IMR-90 (cell line): Measurements from ENCODE around the gene DCAF10. TPM values are rescaled to one million over a fixed set of nuclear protein-coding genes. Genes with fewer than 3 reads are reported as not detected.

Source experiments
- polyA plus RNA-seq, 3 experiments: library from polyadenylated mRNA; depleted of rRNA; stranded (reverse); fragments of >200 nt; gene quantifications; 2 replicates each; pipeline ENCODE4 v1.2.3, GENCODE V29; 2012; ENCODE audit warnings: low replicate concordance in 1 of 3
- total RNA-seq: library from RNA; depleted of rRNA; stranded (reverse); fragments of >200 nt; gene quantifications from 2 replicates; pipeline ENCODE4 v1.2.3, GENCODE V29; 2012; rRNA removed
- TF ChIP-seq, protein P1 (sequence below): fragments of 150-350 bp; IDR thresholded peaks from 2 replicates; pipeline ENCODE4 v1.6.1; 2017; ENCODE audit warnings: mild to moderate bottlenecking, antibody characterized with exemption, low read length, low read depth

DCAF10 gene
- total and polyA plus RNA-seq, 2 of the 4 experiments (the other 2 are of a cell fraction) = 17.1 to 19.4 TPM

GRCh38 chr9:37916471-37917312 lies 116.1 kb downstream of the DCAF10 start (continued):
- TF ChIP-seq, protein P1, sequence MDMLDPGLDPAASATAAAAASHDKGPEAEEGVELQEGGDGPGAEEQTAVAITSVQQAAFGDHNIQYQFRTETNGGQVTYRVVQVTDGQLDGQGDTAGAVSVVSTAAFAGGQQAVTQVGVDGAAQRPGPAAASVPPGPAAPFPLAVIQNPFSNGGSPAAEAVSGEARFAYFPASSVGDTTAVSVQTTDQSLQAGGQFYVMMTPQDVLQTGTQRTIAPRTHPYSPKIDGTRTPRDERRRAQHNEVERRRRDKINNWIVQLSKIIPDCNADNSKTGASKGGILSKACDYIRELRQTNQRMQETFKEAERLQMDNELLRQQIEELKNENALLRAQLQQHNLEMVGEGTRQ = no peak

Other genes with a start within 250 kb of the DCAF10 start
- gene FBXO10, start 224.4 kb upstream of the DCAF10 start, total RNA-seq = 6.6 and 7.5 TPM in 2 replicates
- gene FBXO10, start 224.4 kb upstream of the DCAF10 start, polyA plus RNA-seq (2012; rRNA removed) = 6.6 and 6.7 TPM in 2 replicates
- gene TOMM5, start 208.2 kb upstream of the DCAF10 start, total RNA-seq = 159 and 229 TPM in 2 replicates
- 200 and 206 TPM in 2 replicates for gene TOMM5, start 208.2 kb upstream of the DCAF10 start, polyA plus RNA-seq (2012; rRNA removed)
- not detected in 2 replicates for gene FRMPD1, start 149.8 kb upstream of the DCAF10 start, total RNA-seq
- gene FRMPD1, start 149.8 kb upstream of the DCAF10 start, polyA plus RNA-seq (2012; rRNA removed) = not detected in 2 replicates
- gene TRMT10B, start 47.0 kb upstream of the DCAF10 start, total RNA-seq = 2.3 and 2.5 TPM in 2 replicates
- 4.5 and 4.9 TPM in 2 replicates for gene TRMT10B, start 47.0 kb upstream of the DCAF10 start, polyA plus RNA-seq (2012; rRNA removed)
- gene EXOSC3, start 15.7 kb upstream of the DCAF10 start, total RNA-seq = 27.1 and 58.6 TPM in 2 replicates
- gene EXOSC3, start 15.7 kb upstream of the DCAF10 start, polyA plus RNA-seq (2012; rRNA removed) = 28.9 and 37.2 TPM in 2 replicates
- gene SLC25A51, start 103.3 kb downstream of the DCAF10 start, total RNA-seq = 63.0 and 81.6 TPM in 2 replicates
- gene SLC25A51, start 103.3 kb downstream of the DCAF10 start, polyA plus RNA-seq (2012; rRNA removed) = 10.6 and 14.1 TPM in 2 replicates